ENCODE data around the gene VAPB. TPM values are rescaled to one million over a fixed set of nuclear protein-coding genes. Genes with fewer than 3 reads are reported as not detected.

Gene VAPB
- total RNA-seq, 1 experiment from 2014 or later = 51.1 TPM

DNA sequence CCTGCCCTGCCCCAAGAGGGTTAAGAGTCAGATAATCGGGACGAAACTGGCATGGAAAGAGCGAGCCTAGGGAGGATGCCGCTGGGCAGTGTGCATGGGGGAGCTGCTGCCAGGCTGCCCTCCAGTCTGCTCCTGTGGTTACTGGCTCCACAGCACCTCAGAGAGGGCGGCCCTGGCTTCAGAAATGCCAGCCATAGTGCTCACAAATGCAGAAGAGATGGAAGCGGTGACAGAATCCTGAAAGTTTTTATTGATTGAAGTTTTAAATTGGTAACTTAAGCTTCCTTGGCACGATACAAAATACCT is 57.9 kb downstream of the VAPB start:
- POLR2A ChIA-PET = no interaction called here
- BruUV-seq (replicated peaks) = no TSS peak

GRCh38 chr20:58447511-58448391 is 58.7 kb downstream of the VAPB start:
- Histone ChIP-seq H3K4me3 (replicated peaks in 1 of 2; ENCODE audit: low read depth in 1 of 2, low read length in 2 of 2) (no peak overlapping the region), H3K27me3 (ENCODE audit: insufficient read depth, low read length) (no peaks in the 10 kb centered on the region), H2AFZ (ENCODE audit: low read depth, low read length, poor library complexity, severe bottlenecking) (no peak overlapping the region), H3K36me3 (ENCODE audit: control insufficient read depth in 1 of 2, insufficient read depth in 2 of 2, low read length in 2 of 2) (peaks cover 11 to 13% of the 10 kb centered on the region in 2 experiments; a peak in 3 of 4 replicates), H3K9ac (ENCODE audit: low read length) (no peak overlapping the region), H3K9me3 (ENCODE audit: control insufficient read depth in 1 of 2, insufficient read depth in 1 of 2, low read depth in 1 of 2, low read length in 2 of 2) (no peaks in the 10 kb centered on the region), H3K79me2 (ENCODE audit: insufficient read depth, low read length) (peaks cover 5% of the 10 kb centered on the region), H4K20me1 (ENCODE audit: insufficient read depth) (no peaks in the 10 kb centered on the region; the same call in 1 of the 2 replicates), H3K9me2 (ENCODE audit: insufficient read depth) (no peaks in the 10 kb centered on the region), H3K27ac (ENCODE audit: low read depth, low read length) (no peak overlapping the region), H3K4me1 (ENCODE audit: control insufficient read depth in 1 of 2, insufficient read depth in 2 of 2, low read length in 2 of 2) (no peaks in the 10 kb centered on the region), H3K4me2 (ENCODE audit: low read length) (no peak overlapping the region)
- ATAC-seq = peak; percentile 89
- TF ChIP-seq, protein P1, sequence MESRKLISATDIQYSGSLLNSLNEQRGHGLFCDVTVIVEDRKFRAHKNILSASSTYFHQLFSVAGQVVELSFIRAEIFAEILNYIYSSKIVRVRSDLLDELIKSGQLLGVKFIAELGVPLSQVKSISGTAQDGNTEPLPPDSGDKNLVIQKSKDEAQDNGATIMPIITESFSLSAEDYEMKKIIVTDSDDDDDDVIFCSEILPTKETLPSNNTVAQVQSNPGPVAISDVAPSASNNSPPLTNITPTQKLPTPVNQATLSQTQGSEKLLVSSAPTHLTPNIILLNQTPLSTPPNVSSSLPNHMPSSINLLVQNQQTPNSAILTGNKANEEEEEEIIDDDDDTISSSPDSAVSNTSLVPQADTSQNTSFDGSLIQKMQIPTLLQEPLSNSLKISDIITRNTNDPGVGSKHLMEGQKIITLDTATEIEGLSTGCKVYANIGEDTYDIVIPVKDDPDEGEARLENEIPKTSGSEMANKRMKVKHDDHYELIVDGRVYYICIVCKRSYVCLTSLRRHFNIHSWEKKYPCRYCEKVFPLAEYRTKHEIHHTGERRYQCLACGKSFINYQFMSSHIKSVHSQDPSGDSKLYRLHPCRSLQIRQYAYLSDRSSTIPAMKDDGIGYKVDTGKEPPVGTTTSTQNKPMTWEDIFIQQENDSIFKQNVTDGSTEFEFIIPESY (IDR thresholded peaks at IDR 0.05; ENCODE audit: extremely low read depth, insufficient replicate concordance, low read length) = no peak
- TF ChIP-seq FOSL1 (IDR thresholded peaks at IDR 0.05; ENCODE audit: low read depth) (no peak), RAD21 (IDR thresholded peaks at IDR 0.05; ENCODE audit: low read depth) (peak; percentile 70)
- TF ChIP-seq, protein P2, sequence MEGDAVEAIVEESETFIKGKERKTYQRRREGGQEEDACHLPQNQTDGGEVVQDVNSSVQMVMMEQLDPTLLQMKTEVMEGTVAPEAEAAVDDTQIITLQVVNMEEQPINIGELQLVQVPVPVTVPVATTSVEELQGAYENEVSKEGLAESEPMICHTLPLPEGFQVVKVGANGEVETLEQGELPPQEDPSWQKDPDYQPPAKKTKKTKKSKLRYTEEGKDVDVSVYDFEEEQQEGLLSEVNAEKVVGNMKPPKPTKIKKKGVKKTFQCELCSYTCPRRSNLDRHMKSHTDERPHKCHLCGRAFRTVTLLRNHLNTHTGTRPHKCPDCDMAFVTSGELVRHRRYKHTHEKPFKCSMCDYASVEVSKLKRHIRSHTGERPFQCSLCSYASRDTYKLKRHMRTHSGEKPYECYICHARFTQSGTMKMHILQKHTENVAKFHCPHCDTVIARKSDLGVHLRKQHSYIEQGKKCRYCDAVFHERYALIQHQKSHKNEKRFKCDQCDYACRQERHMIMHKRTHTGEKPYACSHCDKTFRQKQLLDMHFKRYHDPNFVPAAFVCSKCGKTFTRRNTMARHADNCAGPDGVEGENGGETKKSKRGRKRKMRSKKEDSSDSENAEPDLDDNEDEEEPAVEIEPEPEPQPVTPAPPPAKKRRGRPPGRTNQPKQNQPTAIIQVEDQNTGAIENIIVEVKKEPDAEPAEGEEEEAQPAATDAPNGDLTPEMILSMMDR (IDR thresholded peaks at IDR 0.05 in 2 of 3, conservative IDR thresholded peaks at IDR 0.05 in 1 of 3; ENCODE audit: borderline replicate concordance in 1 of 3, insufficient read depth in 1 of 3, low read depth in 2 of 3, low read length in 2 of 3) = peak; percentile 55 to 78 (median 73); a peak in 5 of 6 replicates
- intact Hi-C loops (cut with micrococcal nuclease) = loop anchor here (1.0 kb wide), 1 partner anchor 210 kb away; no protein-coding TSS in a partner anchor
- POLR2A ChIA-PET = no interaction called here
- peak; percentile 33 for DNase-seq (ENCODE audit: low read depth, low spot score)
- BruUV-seq (replicated peaks) = no TSS peak
- RAD21 ChIA-PET (ENCODE audit: low non-redundant PET in 1 of 2, low total read pairs in 2 of 2, uncharacterized antibody in 2 of 2, unreplicated experiment in 2 of 2) = no interaction called here
- CTCF ChIA-PET = interaction anchor here (0.7 kb wide), 1 partner anchor 33 kb away, joined by 3 read pairs; no protein-coding TSS in a partner anchor

More for the DNA sequence above, 57.9 kb downstream of the VAPB start:
- Histone ChIP-seq H3K9me3 (ENCODE audit: control insufficient read depth in 1 of 2, insufficient read depth in 1 of 2, low read depth in 1 of 2, low read length in 2 of 2) (no peaks in the 10 kb centered on the region), H3K9ac (ENCODE audit: low read length) (no peak overlapping the region), H3K27me3 (ENCODE audit: insufficient read depth, low read length) (no peaks in the 10 kb centered on the region), H3K36me3 (ENCODE audit: control insufficient read depth in 1 of 2, insufficient read depth in 2 of 2, low read length in 2 of 2) (peaks cover 11 to 13% of the 10 kb centered on the region in 2 experiments; a peak in 3 of 4 replicates), H3K79me2 (ENCODE audit: insufficient read depth, low read length) (peaks cover 13% of the 10 kb centered on the region), H4K20me1 (ENCODE audit: insufficient read depth) (no peaks in the 10 kb centered on the region; the same call in 1 of the 2 replicates), H3K27ac (ENCODE audit: low read depth, low read length) (no peak overlapping the region), H3K4me1 (ENCODE audit: control insufficient read depth in 1 of 2, insufficient read depth in 2 of 2, low read length in 2 of 2) (no peaks in the 10 kb centered on the region), H3K9me2 (ENCODE audit: insufficient read depth) (no peaks in the 10 kb centered on the region), H3K4me2 (ENCODE audit: low read length) (no peak overlapping the region), H2AFZ (ENCODE audit: low read depth, low read length, poor library complexity, severe bottlenecking) (no peak overlapping the region), H3K4me3 (replicated peaks in 1 of 2; ENCODE audit: low read depth in 1 of 2, low read length in 2 of 2) (no peak overlapping the region)
- ATAC-seq (no peak), DNase-seq (ENCODE audit: low read depth, low spot score) (no peak)
- ChIA-PET CTCF (interaction anchor here (0.7 kb wide), 1 partner anchor 34 kb away, joined by 3 read pairs; no protein-coding TSS in a partner anchor), RAD21 (ENCODE audit: low non-redundant PET in 1 of 2, low total read pairs in 2 of 2, uncharacterized antibody in 2 of 2, unreplicated experiment in 2 of 2) (no interaction called here)
- intact Hi-C loops (cut with micrococcal nuclease) = loop anchor here (1.0 kb wide), 1 partner anchor 210 kb away; no protein-coding TSS in a partner anchor
- TF ChIP-seq POLR2AphosphoS5 (IDR thresholded peaks at IDR 0.05; ENCODE audit: low read depth, low read length) = no peak
- no peak for TF ChIP-seq EZH2 (IDR thresholded peaks at IDR 0.05)
- no peak for TF ChIP-seq ZFX (IDR thresholded peaks at IDR 0.05)
- no peak for TF ChIP-seq TCF7L2 (IDR thresholded peaks at IDR 0.05; ENCODE audit: borderline replicate concordance, extremely low read depth, insufficient read depth, insufficient read length)
